Measurements from ENCODE around the gene SLFN14. TPM values are rescaled to one million over a fixed set of nuclear protein-coding genes. Genes with fewer than 3 reads are reported as not detected.

The SLFN14 gene
- total RNA-seq, 1 experiment from 2014 or later, result not detected

DNA sequence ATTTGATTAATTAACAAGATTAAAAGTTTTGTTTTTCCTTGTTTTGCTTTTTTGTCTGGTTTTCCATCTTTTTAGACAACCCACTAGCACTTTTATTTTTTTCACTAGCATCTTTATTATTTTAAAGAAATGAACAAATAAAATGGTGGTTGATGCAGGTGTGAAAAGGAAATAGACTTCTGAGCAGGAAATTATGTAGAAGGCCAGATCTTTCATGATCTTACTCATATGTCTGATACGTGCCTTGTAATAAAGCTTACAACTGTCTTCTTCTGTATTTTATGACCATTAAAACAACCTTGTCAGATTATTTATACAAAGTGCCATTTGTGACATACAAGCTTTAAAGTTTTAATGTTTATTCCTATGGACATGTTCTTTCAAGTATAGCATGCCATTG lies 29.5 kb downstream of the SLFN14 start:
- Histone ChIP-seq H3K27ac (ENCODE audit: insufficient read length, low read depth, low read length) (no peak overlapping the region), H3K9ac (ENCODE audit: extremely low read depth, insufficient read length, low read length) (no peak overlapping the region), H2AFZ (ENCODE audit: low read length) (no peak overlapping the region), H2BK5ac (ENCODE audit: insufficient read length, low read length) (no peak overlapping the region), H3K4me1 (ENCODE audit: insufficient read depth, low read length) (no peaks in the 10 kb centered on the region), H3K23ac (ENCODE audit: insufficient read length, low read depth, low read length) (no peak overlapping the region), H3K56ac (ENCODE audit: insufficient read length, low read depth, low read length) (no peak overlapping the region), H4K8ac (replicated peaks; ENCODE audit: insufficient read length, low read depth, low read length) (no peak overlapping the region), H3K4ac (ENCODE audit: low read depth, low read length) (no peak overlapping the region), H4K5ac (ENCODE audit: insufficient read length, low read depth, low read length) (no peak overlapping the region), H2BK120ac (ENCODE audit: low read depth, low read length, poor library complexity, severe bottlenecking) (no peak overlapping the region), H2BK12ac (ENCODE audit: insufficient read length, low read depth, low read length) (no peak overlapping the region), H3K27me3 (ENCODE audit: insufficient read depth, low read length) (no peaks in the 10 kb centered on the region), H2AK5ac (ENCODE audit: insufficient read length, low read length) (no peak overlapping the region), H3K14ac (ENCODE audit: insufficient read depth, low read length) (no peak overlapping the region), H3K4me2 (ENCODE audit: insufficient read depth, insufficient read length, low read length) (no peak overlapping the region), H3K79me1 (ENCODE audit: insufficient read depth, low read depth, low read length, poor library complexity, severe bottlenecking) (no peaks in the 10 kb centered on the region), H3K79me2 (ENCODE audit: insufficient read depth, low read length) (no peaks in the 10 kb centered on the region), H4K20me1 (ENCODE audit: control insufficient read depth, insufficient read depth, insufficient read length) (no peaks in the 10 kb centered on the region), H4K91ac (ENCODE audit: insufficient read length, low read depth, low read length) (no peak overlapping the region), H3K9me3 (ENCODE audit: control insufficient read depth, low read depth, low read length) (no peaks in the 10 kb centered on the region), H3K18ac (ENCODE audit: insufficient read length, low read depth, low read length) (no peak overlapping the region), H3T11ph (ENCODE audit: low read length) (no peak overlapping the region), H2BK20ac (ENCODE audit: low read depth, low read length, poor library complexity, severe bottlenecking) (no peak overlapping the region), H3K23me2 (ENCODE audit: insufficient read length, low read depth, low read length, poor library complexity, severe bottlenecking) (no peaks in the 10 kb centered on the region), H2BK15ac (ENCODE audit: low read depth, low read length) (no peak overlapping the region)
- DNase-seq, result no peak
- Mint-ChIP-seq H3K9me3 (peaks cover 4 to 6% of the 10 kb centered on the region in 2 experiments; a peak in 3 of 5 replicates), H3K27me3 (ENCODE audit: low read depth) (peaks cover 12% of the 10 kb centered on the region), H3K27ac (no peak overlapping the region), H3K36me3 (ENCODE audit: insufficient read depth in 1 of 3, low read depth in 3 of 3) (no peaks in the 10 kb centered on the region), H3K4me3 (no peak overlapping the region), H3K4me1 (peaks cover 0 to 3% of the 10 kb centered on the region in 2 experiments; a peak in 1 of 4 replicates)
- TF ChIP-seq, protein P1, sequence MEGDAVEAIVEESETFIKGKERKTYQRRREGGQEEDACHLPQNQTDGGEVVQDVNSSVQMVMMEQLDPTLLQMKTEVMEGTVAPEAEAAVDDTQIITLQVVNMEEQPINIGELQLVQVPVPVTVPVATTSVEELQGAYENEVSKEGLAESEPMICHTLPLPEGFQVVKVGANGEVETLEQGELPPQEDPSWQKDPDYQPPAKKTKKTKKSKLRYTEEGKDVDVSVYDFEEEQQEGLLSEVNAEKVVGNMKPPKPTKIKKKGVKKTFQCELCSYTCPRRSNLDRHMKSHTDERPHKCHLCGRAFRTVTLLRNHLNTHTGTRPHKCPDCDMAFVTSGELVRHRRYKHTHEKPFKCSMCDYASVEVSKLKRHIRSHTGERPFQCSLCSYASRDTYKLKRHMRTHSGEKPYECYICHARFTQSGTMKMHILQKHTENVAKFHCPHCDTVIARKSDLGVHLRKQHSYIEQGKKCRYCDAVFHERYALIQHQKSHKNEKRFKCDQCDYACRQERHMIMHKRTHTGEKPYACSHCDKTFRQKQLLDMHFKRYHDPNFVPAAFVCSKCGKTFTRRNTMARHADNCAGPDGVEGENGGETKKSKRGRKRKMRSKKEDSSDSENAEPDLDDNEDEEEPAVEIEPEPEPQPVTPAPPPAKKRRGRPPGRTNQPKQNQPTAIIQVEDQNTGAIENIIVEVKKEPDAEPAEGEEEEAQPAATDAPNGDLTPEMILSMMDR (conservative IDR thresholded peaks at IDR 0.05), result no peak
- no CpG with 5 or more reads among the region's 1 CpG for WGBS (ENCODE audit: extremely low coverage, insufficient read length, low lambda C conversion rate)

Measured in H9 (cell line).